ENCODE measurements around the gene INO80D. TPM values are rescaled to one million over a fixed set of nuclear protein-coding genes. Genes with fewer than 3 reads are reported as not detected.

The INO80D gene
- total RNA-seq, 1 donor from 2014 or later = 21.1 TPM

DNA sequence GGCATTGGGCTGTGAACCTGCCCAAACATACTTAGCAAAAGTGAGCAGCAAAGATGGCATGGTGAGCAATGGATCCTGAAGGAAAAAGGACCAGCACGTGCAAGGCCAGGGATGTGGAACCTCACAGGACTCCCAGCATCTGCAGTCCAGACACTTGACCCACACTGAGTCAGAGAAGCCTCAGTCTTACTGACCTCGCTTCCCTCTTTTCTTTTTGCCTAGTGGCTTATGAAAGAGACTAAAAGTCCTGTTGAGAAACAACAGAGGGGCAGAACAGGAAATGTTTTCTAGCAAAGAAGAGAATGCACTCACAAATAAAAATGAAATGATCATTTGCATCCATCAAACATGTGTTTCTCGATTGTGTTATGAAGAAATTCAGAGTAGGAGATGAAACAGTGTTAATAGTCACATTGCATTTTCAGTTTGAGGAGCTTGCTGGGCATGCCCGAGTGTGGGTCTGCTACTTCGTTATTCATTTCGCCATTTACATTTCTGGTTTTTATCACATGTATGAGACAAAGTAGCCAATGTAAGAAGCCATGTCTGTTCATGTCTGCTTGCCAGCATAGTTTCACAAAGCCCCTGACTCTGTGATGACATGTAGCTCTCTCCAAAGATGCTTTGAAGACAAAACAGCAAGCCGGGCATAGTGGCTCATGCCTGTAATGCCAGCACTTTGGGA is 118.4 kb downstream of the INO80D start:
- no peak overlapping the region for H3K27ac ChIP-seq (ENCODE audit: low read depth, low read length)
- no peak overlapping the region for H3K27ac Mint-ChIP-seq (ENCODE audit: unreplicated experiment)
- no peaks in the 10 kb centered on the region for H3K36me3 Mint-ChIP-seq (ENCODE audit: low read depth, unreplicated experiment)
- peaks cover 6% of the 10 kb centered on the region for H3K27me3 Mint-ChIP-seq (ENCODE audit: low read depth, unreplicated experiment)
- H3K4me1 ChIP-seq (ENCODE audit: insufficient read depth, low read length) = no peaks in the 10 kb centered on the region
- H3K4me1 Mint-ChIP-seq (ENCODE audit: low read depth, unreplicated experiment) = peaks cover 2% of the 10 kb centered on the region
- H3K36me3 ChIP-seq (ENCODE audit: insufficient read depth, low read length) = no peaks in the 10 kb centered on the region
- H3K9me3 Mint-ChIP-seq (ENCODE audit: unreplicated experiment) = no peaks in the 10 kb centered on the region
- no peak overlapping the region for H2AFZ ChIP-seq (ENCODE audit: low read depth, low read length)
- FAIRE-seq (no peak), DNase-seq (ENCODE audit: low read depth) (no peak)
- H3K79me2 ChIP-seq (ENCODE audit: insufficient read depth, low read length) = no peaks in the 10 kb centered on the region
- no peaks in the 10 kb centered on the region for H3K27me3 ChIP-seq (ENCODE audit: insufficient read depth, low read length)
- H3K4me3 Mint-ChIP-seq (ENCODE audit: unreplicated experiment) = no peak overlapping the region
- H3K4me3 ChIP-seq (ENCODE audit: insufficient read depth, low read depth, low read length) = no peak overlapping the region
- no peak overlapping the region for H3K9ac ChIP-seq (ENCODE audit: low read length)
- TF ChIP-seq CTCF (IDR thresholded peaks at IDR 0.05; ENCODE audit: insufficient read depth, low read depth, low read length) = no peak
- no peak for TF ChIP-seq EZH2 (IDR thresholded peaks at IDR 0.05; ENCODE audit: insufficient read depth, low read length)
- H4K20me1 ChIP-seq (ENCODE audit: insufficient read depth, low read length) = no peaks in the 10 kb centered on the region
- H3K9me3 ChIP-seq (ENCODE audit: insufficient read depth, low read depth, low read length) = no peaks in the 10 kb centered on the region
- H3K4me2 ChIP-seq (ENCODE audit: low read length) = no peak overlapping the region

GRCh38 chr2:205965707-205966106 is 120.3 kb downstream of the INO80D start:
- Histone ChIP-seq H3K27me3 (ENCODE audit: insufficient read depth, low read length) (no peaks in the 10 kb centered on the region), H3K27ac (ENCODE audit: low read depth, low read length) (no peak overlapping the region), H3K9me3 (ENCODE audit: insufficient read depth, low read depth, low read length) (no peaks in the 10 kb centered on the region), H4K20me1 (ENCODE audit: insufficient read depth, low read length) (no peaks in the 10 kb centered on the region), H3K9ac (ENCODE audit: low read length) (no peak overlapping the region), H3K4me1 (ENCODE audit: insufficient read depth, low read length) (no peaks in the 10 kb centered on the region), H3K36me3 (ENCODE audit: insufficient read depth, low read length) (no peaks in the 10 kb centered on the region), H3K79me2 (ENCODE audit: insufficient read depth, low read length) (no peaks in the 10 kb centered on the region), H2AFZ (ENCODE audit: low read depth, low read length) (no peak overlapping the region), H3K4me3 (ENCODE audit: insufficient read depth, low read depth, low read length) (no peak overlapping the region), H3K4me2 (ENCODE audit: low read length) (no peak overlapping the region)
- peaks cover 9% of the 10 kb centered on the region for H3K27me3 Mint-ChIP-seq (ENCODE audit: low read depth, unreplicated experiment)
- FAIRE-seq (no peak), DNase-seq (ENCODE audit: low read depth) (no peak)
- no peak overlapping the region for H3K27ac Mint-ChIP-seq (ENCODE audit: unreplicated experiment)
- peaks cover 2% of the 10 kb centered on the region for H3K4me1 Mint-ChIP-seq (ENCODE audit: low read depth, unreplicated experiment)
- no peaks in the 10 kb centered on the region for H3K36me3 Mint-ChIP-seq (ENCODE audit: low read depth, unreplicated experiment)
- no peaks in the 10 kb centered on the region for H3K9me3 Mint-ChIP-seq (ENCODE audit: unreplicated experiment)
- H3K4me3 Mint-ChIP-seq (ENCODE audit: unreplicated experiment) = no peak overlapping the region
- no peak for TF ChIP-seq EZH2 (IDR thresholded peaks at IDR 0.05; ENCODE audit: insufficient read depth, low read length)
- TF ChIP-seq CTCF (IDR thresholded peaks at IDR 0.05; ENCODE audit: insufficient read depth, low read depth, low read length) = no peak

DNA sequence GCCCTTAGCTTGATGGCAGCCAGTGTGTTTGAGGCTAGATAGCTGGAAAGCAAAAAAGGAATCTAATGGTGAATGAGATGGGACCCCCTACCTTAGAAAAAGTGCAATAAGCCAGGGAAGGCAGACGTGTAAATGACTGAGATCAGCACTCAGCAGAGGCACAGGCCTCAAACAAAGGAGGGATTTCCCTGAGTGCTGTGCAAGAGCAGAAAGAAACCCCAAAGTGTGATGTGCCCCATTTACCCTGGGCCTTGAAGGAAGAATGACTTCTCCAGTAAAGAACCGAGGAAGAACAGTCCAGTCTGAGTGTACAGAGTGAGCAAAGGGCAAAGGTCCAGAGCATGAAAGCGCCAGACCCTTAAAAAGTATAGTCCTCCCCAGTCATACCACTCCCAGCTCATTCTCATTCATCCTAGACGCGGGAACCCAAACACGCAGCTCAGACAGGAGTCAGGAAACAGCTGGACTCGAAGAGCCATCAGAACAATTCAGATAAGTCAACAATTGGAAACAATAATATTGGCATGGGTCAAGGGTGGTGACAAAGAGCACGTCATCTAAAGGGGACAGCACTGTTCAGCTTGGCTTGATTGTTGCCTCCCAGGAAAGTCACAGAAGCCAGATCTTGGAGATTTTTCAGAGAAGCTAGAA is 121.7 kb downstream of the INO80D start:
- no peaks in the 10 kb centered on the region for H3K79me2 ChIP-seq (ENCODE audit: insufficient read depth, low read length)
- no peak overlapping the region for H3K27ac Mint-ChIP-seq (ENCODE audit: unreplicated experiment)
- no peak for TF ChIP-seq EZH2 (IDR thresholded peaks at IDR 0.05; ENCODE audit: insufficient read depth, low read length)
- no peak for TF ChIP-seq CTCF (IDR thresholded peaks at IDR 0.05; ENCODE audit: insufficient read depth, low read depth, low read length)
- H2AFZ ChIP-seq (ENCODE audit: low read depth, low read length) = no peak overlapping the region
- H3K4me2 ChIP-seq (ENCODE audit: low read length) = no peak overlapping the region
- H3K4me3 ChIP-seq (ENCODE audit: insufficient read depth, low read depth, low read length) = no peak overlapping the region
- no peaks in the 10 kb centered on the region for H3K4me1 ChIP-seq (ENCODE audit: insufficient read depth, low read length)
- H3K27me3 Mint-ChIP-seq (ENCODE audit: low read depth, unreplicated experiment) = peaks cover 14% of the 10 kb centered on the region
- H3K27me3 ChIP-seq (ENCODE audit: insufficient read depth, low read length) = no peaks in the 10 kb centered on the region
- H3K4me3 Mint-ChIP-seq (ENCODE audit: unreplicated experiment) = no peak overlapping the region
- no peak overlapping the region for H3K9ac ChIP-seq (ENCODE audit: low read length)
- H3K36me3 ChIP-seq (ENCODE audit: insufficient read depth, low read length) = no peaks in the 10 kb centered on the region
- FAIRE-seq (no peak), DNase-seq (ENCODE audit: low read depth) (no peak)
- no peak overlapping the region for H3K27ac ChIP-seq (ENCODE audit: low read depth, low read length)
- H3K4me1 Mint-ChIP-seq (ENCODE audit: low read depth, unreplicated experiment) = peaks cover 2% of the 10 kb centered on the region
- no peaks in the 10 kb centered on the region for H3K9me3 Mint-ChIP-seq (ENCODE audit: unreplicated experiment)
- no peaks in the 10 kb centered on the region for H3K9me3 ChIP-seq (ENCODE audit: insufficient read depth, low read depth, low read length)
- no peaks in the 10 kb centered on the region for H3K36me3 Mint-ChIP-seq (ENCODE audit: low read depth, unreplicated experiment)
- H4K20me1 ChIP-seq (ENCODE audit: insufficient read depth, low read length) = no peaks in the 10 kb centered on the region

Data from astrocyte (in vitro differentiated cells and primary cell).